ENCODE data around the gene FHAD1. TPM values are rescaled to one million over a fixed set of nuclear protein-coding genes. Genes with fewer than 3 reads are reported as not detected.

FHAD1 gene
- total RNA-seq, 4 donors from 2014 or later: under 0.01 to 0.26 (median 0.06) TPM; not detected in 1

DNA sequence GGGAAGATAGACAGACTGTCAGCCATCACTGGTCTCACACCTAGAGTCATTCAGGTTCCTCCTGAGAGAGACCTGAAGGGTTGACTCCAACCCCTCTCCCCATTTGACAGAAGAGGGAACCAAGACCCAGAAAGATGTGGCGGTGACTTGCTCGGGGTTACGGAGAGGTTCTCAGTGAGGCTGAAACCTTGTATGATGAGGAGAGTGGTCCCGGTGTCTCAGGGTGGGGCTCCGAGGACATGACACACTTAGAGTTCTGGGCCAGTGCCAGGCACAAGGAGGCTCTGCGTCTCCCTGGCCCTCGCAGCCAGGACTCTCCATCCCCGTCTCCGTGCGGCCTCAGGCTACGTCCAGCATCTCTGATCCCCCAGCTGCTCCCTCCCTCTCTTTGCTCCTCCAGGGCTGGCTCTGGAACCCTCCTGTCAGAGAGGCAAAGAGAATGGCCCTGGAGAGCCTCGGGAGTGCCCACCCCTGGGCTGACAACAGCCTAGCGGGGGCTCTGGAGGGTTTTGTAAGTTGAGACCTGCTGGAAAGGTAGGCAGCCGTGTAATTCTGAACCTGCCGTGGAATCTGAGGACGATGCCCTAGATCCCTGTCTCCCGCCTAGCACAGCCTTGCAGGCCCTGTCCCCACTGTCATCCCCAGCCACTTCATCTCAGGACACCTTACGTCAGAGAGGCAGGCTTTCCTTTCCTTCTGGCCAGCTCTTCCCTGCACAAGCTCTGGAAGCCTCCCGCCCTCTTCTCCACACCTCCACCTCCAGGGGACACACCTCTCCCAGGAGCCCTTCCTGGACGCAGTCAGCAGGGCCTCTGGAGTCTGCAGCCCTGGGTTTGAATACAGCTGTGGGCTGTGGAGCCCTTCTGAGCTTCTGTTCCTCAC is 166.8 kb downstream of the FHAD1 start:
- 93% methylated on average over 19 of the region's 20 CpGs for WGBS
- Histone ChIP-seq H3K27ac (replicated peaks in 1 of 4) (peak overlapping the region in 2 of 4 donors; percentile 83 to 86), H3K27me3 (no peaks in the 10 kb centered on the region), H3K4me1 (peaks cover 69 to 89% (median 77%) of the 10 kb centered on the region in 4 donors), H3K9me3 (no peaks in the 10 kb centered on the region), H3K4me3 (no peak overlapping the region), H3K36me3 (peaks cover 0 to 10% (median 0%) of the 10 kb centered on the region in 4 donors)
- TF ChIP-seq, protein P1, sequence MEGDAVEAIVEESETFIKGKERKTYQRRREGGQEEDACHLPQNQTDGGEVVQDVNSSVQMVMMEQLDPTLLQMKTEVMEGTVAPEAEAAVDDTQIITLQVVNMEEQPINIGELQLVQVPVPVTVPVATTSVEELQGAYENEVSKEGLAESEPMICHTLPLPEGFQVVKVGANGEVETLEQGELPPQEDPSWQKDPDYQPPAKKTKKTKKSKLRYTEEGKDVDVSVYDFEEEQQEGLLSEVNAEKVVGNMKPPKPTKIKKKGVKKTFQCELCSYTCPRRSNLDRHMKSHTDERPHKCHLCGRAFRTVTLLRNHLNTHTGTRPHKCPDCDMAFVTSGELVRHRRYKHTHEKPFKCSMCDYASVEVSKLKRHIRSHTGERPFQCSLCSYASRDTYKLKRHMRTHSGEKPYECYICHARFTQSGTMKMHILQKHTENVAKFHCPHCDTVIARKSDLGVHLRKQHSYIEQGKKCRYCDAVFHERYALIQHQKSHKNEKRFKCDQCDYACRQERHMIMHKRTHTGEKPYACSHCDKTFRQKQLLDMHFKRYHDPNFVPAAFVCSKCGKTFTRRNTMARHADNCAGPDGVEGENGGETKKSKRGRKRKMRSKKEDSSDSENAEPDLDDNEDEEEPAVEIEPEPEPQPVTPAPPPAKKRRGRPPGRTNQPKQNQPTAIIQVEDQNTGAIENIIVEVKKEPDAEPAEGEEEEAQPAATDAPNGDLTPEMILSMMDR (IDR thresholded peaks at IDR 0.05): no peak
- no peak for TF ChIP-seq POLR2A (IDR thresholded peaks at IDR 0.05; ENCODE audit: low read depth)
- TF ChIP-seq POLR2AphosphoS5 (IDR thresholded peaks at IDR 0.05): no peak
- TF ChIP-seq EP300 (IDR thresholded peaks at IDR 0.05): no peak
- DNase-seq (ENCODE audit: extremely low spot score): no peak
- intact Hi-C loops (cut with DNase I): no loop called here

- intact Hi-C loops (cut with DNase I): no loop called here
- WGBS: 93% methylated on average over 3 of the region's 10 CpGs
- no peaks in the 10 kb centered on the region for H3K27me3 ChIP-seq
- H3K36me3 ChIP-seq: peaks cover 0 to 10% (median 0%) of the 10 kb centered on the region in 4 donors
- peak overlapping the region in 1 of 4 donors; percentile 77 for H3K27ac ChIP-seq (replicated peaks in 1 of 4)
- H3K9me3 ChIP-seq: no peaks in the 10 kb centered on the region
- H3K4me3 ChIP-seq: no peak overlapping the region
- H3K4me1 ChIP-seq: peaks cover 72 to 89% (median 77%) of the 10 kb centered on the region in 4 donors
- DNase-seq (ENCODE audit: extremely low spot score): no peak
- TF ChIP-seq POLR2AphosphoS5 (IDR thresholded peaks at IDR 0.05) (no peak), EP300 (IDR thresholded peaks at IDR 0.05) (no peak)
These were observed 167.5 kb downstream of the FHAD1 start for GRCh38 chr1:15414445-15414983.

- Histone ChIP-seq H3K27me3 (no peaks in the 10 kb centered on the region), H3K9me3 (no peaks in the 10 kb centered on the region), H3K36me3 (peaks cover 0 to 10% (median 0%) of the 10 kb centered on the region in 4 donors), H3K27ac (replicated peaks in 1 of 4) (peak overlapping the region; percentile 73 to 81 (median 76)), H3K4me1 (peaks cover 67 to 90% (median 76%) of the 10 kb centered on the region in 4 donors), H3K4me3 (no peak overlapping the region)
- intact Hi-C loops (cut with DNase I): no loop called here
- 63% methylated on average over 18 of the region's 18 CpGs for WGBS
- DNase-seq (ENCODE audit: extremely low spot score): no peak
- TF ChIP-seq EP300 (IDR thresholded peaks at IDR 0.05) (no peak), POLR2AphosphoS5 (IDR thresholded peaks at IDR 0.05) (no peak), POLR2A (IDR thresholded peaks at IDR 0.05; ENCODE audit: low read depth) (no peak)
- TF ChIP-seq, protein P1 (IDR thresholded peaks at IDR 0.05): no peak
These were observed 170.3 kb downstream of the FHAD1 start for GRCh38 chr1:15417059-15417934.

GRCh38 chr1:15418806-15419515 is 171.9 kb downstream of the FHAD1 start:
- no peaks in the 10 kb centered on the region for H3K27me3 ChIP-seq
- no peak overlapping the region for H3K27ac ChIP-seq (replicated peaks in 1 of 4)
- H3K9me3 ChIP-seq: no peaks in the 10 kb centered on the region
- TF ChIP-seq POLR2AphosphoS5 (IDR thresholded peaks at IDR 0.05) (no peak), EP300 (IDR thresholded peaks at IDR 0.05) (no peak), POLR2A (IDR thresholded peaks at IDR 0.05; ENCODE audit: low read depth) (no peak)
- TF ChIP-seq, protein P1 (IDR thresholded peaks at IDR 0.05): no peak
- WGBS: 69% methylated on average over 9 of the region's 18 CpGs
- no peak overlapping the region for H3K4me3 ChIP-seq
- intact Hi-C loops (cut with DNase I): no loop called here
- H3K36me3 ChIP-seq: peaks cover 0 to 10% (median 0%) of the 10 kb centered on the region in 4 donors
- DNase-seq (ENCODE audit: extremely low spot score): no peak
- peaks cover 53 to 78% (median 62%) of the 10 kb centered on the region in 4 donors for H3K4me1 ChIP-seq

Measured in esophagus muscularis mucosa (tissue), 4 donors.